ENCODE measurements around the gene TUBA8.
"Not testable (repeated sequence)": the region's sequence is repeated elsewhere in the genome, so short reads cannot be mapped to it uniquely, and the experiment has no call there.

Gene TUBA8

DNA sequence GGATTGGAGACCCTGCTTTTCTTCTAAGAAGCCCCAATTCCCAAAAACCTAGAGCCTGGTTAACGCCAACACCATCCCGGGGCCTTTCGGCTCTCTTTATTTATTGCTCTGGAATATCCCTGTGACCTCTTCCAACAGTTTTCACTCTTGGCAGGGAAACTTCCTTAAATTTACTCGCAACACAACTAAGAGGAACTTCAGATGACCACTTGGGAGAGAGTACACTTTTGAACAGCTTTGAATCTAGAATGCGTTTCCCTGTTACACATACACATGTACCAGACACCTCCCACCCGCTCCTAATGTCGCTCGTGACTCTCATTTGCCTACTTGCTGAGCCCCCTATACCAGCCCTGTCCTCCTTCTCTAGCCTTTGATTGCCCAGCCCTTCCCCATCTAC is 19.4 kb downstream of the TUBA8 start:
- no peak for DNase-seq (ENCODE audit: low read depth in 2 of 2)

DNA sequence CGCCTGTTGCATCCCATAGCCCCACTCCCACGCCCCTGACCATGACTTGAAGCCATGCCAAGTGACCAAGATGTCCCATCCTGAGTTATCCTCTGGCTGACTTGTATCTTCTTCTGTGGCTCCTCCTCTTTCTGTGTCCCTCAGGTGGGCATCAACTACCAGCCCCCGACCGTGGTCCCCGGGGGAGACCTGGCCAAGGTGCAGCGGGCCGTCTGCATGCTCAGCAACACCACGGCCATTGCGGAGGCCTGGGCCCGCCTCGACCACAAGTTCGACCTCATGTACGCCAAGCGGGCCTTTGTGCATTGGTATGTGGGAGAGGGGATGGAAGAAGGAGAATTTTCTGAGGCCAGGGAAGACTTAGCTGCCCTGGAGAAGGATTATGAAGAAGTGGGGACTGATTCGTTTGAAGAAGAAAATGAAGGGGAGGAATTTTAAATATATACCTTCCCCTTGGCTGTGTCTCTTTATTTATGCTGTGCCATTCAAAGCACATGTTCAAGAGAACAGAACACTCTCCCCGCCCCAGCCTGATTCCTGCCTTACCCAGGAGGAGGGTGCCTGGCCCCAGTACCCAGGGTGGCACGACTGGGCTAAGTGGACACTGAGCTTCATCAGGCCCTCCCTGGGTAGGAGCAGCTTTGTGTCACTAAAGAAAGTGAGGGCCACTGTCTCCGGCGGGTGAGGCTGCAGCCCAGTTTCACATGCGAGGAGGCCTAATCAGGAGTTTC is 20.3 kb downstream of the TUBA8 start:
- no peak for DNase-seq (ENCODE audit: low read depth in 2 of 2)

DNA sequence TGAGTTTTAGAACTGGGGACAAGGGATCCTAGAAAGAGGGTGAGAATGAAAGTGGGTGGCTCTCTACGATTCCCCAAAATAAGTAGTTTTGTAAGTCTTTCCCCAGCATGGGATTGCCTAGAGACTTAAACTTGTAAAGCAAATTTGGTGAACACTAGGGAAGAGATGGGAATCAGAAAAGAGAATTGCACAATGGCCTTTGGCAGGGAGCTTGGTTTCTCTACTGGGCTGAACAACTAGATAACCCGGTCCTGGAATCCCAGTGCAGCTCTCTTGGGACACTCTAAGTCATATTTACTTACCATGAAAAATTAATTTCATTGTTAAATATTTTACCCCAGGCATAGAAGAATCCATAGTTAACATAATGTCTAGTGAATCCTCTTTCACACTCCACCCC is 22.8 kb downstream of the TUBA8 start:
- DNase-seq (ENCODE audit: low read depth in 2 of 2), result no peak

DNA sequence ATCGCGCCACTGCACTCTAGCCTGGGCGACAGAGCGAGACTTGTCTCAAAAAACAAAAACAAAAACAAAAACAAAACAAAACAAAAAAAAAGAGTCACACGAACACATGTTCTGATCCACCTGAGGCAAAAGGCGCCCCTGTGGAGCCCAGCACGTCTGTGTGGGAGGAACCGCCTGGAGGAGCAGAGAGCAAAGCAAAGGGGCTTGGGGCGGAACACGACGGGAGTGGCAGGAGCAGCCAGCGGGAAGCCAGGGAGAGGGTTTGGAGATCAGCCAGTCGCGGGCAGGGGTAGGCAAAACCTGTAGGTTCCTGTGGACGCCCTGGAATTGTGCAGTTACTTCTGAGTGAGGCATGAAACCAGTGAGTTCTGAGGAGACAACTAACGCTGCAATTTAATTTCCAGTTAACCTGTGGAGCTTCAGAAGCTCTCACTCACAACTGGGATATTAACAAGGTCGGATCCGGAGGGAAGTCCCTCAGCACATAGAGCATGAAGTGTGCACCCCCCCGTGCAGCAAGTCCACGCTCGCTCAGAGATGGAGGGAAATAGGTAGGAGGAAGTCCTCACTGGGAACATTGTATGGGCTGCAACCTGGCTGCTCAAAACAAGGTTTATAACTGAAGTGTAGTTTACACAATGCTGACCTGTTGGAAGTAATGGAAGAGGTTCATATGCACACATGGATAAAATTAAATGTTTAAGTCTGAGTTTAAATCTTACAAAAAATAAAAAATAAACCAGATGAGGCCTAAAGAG is 26.1 kb downstream of the TUBA8 start:
- DNase-seq (ENCODE audit: low read depth in 2 of 2), result no peak

DNA sequence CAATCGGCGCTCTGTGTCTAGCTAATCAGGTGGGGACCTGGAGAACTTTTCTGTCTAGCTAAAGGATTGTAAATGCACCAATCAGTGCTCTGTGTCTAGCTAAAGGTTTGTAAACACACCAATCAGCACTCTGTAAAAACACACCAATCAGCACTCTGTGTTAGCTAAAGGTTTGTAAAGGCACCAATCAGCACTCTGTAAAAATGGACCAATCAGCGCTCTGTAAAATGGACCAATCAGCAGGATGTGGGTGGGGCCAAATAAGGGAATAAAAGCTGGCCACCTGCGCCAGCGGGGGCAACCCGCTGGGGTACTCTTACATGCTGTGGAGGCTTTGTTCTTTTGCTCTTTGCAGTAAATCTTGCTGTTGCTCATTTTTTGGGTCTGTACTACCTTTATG is 30.4 kb downstream of the TUBA8 start:
- DNase-seq (ENCODE audit: low read depth in 2 of 2), result not testable (repeated sequence)

DNA sequence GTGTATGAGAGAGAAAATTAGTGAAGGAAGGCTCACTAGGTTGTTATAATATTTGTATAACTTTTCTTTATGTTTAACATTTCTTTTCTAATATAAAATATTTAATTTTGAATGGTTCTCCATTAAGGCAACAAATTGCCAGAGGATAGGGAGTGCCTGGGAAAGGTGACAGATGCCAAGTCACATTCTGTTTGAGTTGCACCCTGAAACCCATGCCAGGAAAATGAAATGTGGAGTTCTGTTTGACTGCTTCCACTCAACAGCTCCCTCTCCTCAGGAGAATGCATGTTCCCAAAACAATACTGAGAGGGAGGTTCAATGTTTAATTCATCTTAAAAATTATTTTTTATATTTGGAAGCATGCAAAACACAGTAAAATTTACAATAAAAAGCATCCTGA is 33.5 kb downstream of the TUBA8 start:
- DNase-seq (ENCODE audit: low read depth in 2 of 2), result no peak

DNA sequence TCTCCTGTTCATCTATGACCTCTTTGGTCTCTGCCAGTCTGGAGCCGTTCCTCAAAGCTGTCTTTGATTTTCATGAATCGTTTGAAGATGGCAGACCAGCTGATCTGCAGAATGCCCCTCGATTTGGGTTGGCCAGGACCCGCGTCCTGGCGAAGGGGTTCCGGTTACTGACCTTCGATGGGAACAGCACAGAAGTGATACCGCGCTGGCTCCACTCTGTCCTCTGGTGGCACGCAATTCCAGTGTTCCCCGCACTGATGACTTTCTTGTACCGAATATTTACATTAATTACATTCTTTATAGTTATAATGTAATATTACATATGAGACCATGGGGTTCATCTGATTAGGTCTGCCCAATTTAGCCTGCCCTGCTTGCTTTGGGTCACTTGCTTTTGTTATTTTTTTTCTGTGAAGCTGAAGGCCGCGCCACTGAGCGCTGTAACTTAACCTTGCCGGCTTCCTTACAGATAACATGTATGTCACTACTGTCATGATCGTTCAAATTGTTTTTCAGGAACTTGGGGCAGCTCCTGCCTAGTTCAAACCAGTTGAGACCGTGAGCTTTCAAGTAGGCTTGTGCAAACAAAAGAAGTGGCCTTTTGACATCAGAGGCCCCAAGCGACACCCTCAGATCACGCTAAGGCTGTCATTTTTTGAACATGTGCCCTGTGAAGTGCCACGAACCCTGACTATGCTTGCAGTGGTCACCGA is 35.2 kb downstream of the TUBA8 start:
- DNase-seq (ENCODE audit: low read depth in 2 of 2), result no peak

DNA sequence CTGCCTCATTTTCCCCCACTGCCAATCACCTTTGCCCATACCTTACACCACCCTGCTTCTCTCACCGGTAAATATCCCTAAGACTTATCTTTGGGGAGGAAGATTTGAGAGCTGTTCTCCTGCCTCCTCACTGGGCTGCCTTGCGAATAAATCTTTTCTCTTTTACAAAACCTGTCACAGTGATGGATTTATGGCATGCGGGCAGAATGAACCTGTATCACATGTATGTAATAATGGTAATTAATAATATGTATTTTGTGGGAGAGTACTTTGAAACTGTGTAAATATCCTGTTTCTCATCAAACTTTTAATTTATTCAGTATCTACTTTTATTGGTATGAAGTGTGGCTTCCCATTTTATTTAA is 35.8 kb downstream of the TUBA8 start:
- DNase-seq (ENCODE audit: low read depth in 2 of 2), result no peak

DNA sequence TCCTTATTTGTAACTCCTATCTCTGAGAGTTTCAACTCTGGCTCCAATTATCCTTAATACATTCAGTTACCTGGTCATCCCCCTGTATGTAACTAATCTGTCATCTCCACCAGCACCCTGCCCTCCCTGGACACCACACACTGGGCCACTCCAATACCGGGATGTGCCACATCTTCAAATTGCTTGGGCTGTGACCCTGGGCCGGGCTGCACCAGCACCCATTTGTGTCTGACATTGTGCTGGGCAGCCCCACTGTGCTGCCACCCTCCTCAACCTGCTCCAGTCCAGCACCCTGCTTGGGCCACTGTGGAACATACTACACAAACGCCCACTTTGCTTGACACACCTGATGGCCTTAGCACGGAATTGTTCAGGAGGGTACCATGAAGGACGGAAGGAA is 37.2 kb downstream of the TUBA8 start:
- DNase-seq (ENCODE audit: low read depth in 2 of 2), result no peak

DNA sequence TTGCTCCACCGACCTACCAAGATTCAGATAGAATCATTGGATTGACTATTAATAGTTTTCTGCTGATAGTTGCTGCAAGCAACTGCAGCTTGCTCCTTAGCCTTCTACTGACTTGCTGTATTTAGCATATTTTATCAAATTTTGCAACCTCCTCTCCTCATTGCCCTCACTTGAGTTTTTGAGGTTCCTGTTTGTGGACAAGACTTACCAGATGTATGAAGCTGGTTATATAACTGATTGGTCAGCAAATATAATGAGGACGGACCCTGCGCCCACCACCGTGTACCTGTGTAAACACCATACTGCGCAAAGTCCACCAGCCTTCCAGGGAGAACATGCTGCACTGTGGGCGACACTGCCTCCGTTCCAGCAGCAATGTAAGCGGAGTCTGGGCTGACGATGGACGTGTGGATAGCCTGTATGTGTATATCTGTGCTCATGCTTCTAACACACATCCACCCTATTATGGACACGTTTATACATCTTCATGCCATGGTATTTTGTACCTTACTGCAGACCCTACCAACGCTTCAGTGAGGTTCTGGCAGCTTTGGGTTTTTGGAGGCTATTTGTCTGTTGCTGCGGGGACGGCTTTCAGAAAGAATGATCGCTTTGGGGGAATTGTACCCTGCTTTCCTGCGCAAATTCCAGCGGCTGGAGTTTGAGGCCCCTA is 37.8 kb downstream of the TUBA8 start:
- no peak for DNase-seq (ENCODE audit: low read depth in 2 of 2)

DNA sequence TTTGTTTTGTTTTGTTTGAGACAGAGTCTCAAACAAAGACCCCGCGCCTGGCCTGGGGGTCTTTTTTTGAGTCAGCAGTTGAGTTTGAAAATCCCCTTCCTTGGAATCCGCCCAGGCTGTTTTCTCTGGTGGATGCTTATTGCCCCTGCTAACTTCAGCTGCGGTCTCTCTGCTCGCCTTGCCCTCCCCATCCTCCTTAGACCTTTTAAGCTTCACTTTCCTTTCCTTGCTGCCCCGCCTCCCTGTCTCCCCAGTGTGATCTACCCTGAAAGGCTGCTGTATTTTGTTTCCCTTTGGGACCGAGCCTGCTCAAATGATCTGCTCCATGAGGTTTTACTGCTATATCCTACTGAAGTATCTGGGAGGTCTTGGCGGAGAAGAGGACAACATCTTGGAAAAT is 41.9 kb downstream of the TUBA8 start:
- peak; percentile 2 to 11 for DNase-seq (ENCODE audit: low read depth in 2 of 2)

DNA sequence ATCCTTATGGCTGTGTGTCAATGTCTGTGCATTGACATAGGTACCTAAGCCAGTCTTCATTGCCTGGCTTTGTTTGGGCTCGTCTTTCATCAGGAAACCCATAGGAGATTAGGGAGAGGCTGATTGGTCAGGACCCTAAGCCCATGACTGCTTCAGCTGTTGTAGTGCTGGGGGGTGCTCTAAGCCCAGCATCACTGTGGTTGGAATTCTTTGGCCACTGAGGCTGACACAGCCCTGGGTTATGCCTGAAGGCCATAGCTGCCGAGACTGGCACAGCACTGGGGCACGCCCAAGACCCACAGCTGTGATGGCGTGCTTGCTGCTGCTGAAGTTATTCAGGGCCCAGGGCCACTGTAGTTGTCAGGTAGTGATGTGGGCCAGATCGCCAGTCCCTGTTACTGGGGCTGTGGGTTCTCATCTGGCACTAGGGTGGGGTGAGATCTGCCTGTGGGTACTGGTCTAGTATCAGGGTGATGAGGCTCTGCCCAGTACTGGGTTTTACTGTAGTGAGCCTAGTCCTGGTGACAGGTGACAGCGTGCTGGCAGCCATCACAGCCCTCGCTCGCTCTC is 44.3 kb downstream of the TUBA8 start:
- DNase-seq (ENCODE audit: low read depth in 2 of 2), result no peak

DNA sequence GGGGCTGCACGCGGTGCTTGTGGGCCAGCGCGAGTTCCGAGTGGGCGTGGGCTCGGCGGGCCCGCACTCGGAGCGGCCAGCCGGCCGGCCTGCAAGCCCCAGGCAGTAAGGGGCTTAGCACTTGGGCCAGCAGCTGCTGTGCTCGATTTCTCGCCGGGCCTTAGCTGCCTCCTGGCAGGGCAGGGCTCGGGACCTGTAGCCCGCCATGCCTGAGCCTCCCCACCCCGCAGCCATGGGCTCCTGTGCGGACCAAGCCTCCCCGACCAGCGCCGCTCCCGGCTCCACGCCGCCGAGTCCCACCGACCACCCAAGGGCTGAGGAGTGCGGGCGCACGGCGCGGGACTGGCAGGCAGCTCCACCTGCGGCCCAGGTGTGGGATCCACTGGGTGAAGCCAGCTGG is 44.9 kb downstream of the TUBA8 start:
- not testable (repeated sequence) for DNase-seq (ENCODE audit: low read depth in 2 of 2)

DNA sequence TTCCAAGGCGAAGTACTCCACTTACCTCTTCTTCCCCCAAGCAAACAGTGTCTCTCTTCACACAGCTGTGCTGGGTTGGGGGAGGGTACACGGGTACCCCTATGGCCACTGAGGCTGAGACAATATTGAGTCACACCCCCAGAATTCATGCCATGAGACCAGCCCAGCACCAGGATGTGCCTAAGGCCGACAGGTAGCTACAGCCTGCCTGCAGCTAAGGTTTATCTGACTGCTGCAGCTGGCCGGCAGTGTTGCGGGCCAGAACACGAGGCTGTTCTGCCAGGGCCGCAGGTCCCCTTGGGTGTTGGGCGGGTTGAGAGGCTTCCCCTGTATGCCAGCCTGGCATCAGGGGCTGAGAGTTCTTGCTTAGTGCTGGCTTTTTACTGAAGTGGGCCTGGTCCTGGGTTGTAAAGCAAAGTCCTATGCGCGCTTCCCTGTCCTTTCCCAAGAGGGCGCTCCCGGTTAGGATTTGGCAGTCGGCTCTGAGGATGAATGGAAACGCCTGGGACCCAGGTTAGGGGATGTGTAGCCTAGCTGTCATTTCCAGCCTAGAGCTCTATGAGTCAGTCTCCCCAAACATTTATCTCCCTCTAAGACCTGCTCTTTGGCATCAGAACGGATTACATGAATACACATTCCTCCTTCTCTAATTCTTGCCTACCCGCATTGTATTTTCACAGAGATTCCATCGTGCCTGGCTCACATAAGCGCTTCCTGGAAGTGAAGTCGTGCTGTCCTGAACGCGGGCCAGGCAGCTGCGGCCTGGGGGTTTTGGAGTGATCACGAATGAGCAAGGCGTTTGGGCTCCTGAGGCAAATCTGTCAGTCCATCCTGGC is 46.5 kb downstream of the TUBA8 start:
- DNase-seq (ENCODE audit: low read depth in 2 of 2), result peak; percentile 11 to 49

DNA sequence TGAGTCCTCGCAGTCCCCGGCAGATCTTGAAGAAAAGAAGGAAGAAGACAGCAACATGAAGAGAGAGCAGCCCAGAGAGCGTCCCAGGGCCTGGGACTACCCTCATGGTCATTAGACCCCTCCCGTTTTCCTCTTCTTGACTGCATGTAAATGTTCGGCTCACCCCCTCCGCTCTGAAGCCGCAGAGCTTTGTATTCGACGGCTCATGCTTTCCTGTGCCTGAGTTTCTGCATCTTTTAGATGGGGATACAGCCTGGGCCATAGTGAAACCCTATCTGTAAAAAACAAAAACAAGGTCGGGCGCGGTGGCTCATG is 47.1 kb downstream of the TUBA8 start:
- no peak for DNase-seq (ENCODE audit: low read depth in 2 of 2)

DNA sequence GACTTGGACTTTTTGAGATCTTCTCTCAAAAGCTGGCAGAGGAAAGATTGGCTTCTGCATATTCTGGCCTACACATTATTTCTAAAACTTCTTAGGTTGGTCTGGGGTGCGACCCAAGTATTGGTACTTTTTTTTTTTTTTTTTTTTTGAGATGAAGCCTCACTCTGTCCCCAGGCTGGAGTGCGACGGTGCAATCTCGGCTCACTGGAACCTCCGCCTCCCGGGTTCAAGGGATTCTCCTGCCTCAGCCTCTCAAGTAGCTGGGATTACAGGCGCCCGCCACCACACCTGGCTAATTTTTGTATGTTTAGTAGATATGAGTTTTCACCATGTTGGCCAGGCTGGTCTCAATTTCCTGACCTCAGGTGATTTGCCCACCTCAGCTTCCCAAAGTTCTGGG is 50.0 kb downstream of the TUBA8 start:
- DNase-seq (ENCODE audit: low read depth in 2 of 2), result not testable (repeated sequence)

DNA sequence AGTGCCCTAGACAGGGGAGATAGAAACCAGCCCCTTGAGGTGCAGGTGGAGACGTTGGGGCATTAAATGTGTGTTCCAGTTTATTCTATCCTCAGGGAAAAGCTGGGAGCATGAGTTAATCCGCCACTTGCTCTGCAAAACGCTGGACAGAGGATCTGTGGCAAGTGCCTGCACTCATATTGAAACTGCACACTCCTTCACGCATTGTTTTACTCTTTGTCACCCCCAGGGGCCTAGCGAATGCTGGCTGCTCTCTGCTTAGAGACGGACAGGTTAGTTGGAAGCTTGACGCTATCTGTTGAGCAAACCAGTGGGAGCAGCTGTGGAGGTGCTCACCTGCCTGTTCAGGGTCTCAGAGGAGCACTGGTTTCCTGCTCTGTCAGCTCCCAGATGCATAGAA is 53.2 kb downstream of the TUBA8 start:
- DNase-seq (ENCODE audit: low read depth in 2 of 2), result not testable (repeated sequence)

DNA sequence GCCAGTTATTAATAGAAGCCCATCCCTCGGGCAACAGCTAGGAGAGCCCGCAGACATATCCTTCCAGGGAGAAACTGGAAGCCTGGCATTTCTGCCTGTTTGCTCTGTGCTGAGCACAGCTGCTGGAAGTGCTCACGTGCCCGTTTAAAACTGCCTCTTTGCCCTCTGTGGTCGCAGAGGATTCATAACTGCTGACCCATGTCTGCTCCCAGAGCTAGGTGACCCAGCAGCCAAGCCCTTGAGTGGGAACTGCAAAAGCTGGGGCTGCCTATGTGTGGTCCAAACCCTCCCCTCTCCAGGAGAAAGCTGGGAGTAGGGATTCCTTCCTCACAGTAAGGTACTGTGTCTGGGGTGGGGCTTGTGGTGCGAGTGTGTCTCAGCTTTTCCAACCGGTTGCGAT is 54.0 kb downstream of the TUBA8 start:
- DNase-seq (ENCODE audit: low read depth in 2 of 2), result not testable (repeated sequence)

DNA sequence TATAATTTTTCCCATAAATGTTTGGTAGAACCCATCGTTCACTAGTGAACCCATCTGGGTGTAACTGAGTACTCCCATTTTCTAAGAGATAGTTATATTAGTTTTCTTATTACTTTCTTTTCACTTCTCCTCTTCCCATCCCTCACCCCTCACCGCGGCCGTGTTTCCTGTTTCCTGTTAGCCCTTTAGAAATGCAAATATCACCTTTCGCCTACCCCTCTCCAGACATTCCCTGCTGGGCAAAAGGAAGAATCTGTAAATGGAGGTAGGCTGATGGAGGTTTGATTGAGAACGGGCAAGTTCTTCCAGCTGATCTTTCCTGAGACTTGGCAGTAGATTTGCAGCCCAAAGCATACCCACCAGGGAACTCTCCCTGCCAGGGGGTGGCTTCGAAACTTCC is 54.7 kb downstream of the TUBA8 start:
- not testable (repeated sequence) for DNase-seq (ENCODE audit: low read depth in 2 of 2)

DNA sequence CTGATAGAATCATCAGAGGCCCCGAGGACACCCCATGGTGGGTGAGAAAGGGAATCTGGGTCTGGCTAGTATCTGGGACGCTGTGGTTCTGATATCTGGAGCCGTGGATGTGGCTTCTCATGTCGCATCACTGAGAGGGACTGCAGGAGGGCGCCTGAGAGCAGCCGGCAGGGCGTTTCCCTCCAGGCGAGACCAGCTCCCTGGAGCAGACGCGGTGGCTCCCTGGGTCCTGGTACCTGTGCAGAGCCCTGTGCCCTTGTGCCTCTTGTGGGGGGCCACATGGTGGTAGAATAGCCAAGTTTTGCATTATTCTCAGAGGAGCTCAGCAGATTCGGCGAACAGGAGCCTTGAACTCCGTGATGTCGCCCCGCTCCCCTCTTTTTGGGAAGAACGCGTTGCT is 59.7 kb downstream of the TUBA8 start:
- not testable (repeated sequence) for DNase-seq (ENCODE audit: low read depth in 2 of 2)

DNA sequence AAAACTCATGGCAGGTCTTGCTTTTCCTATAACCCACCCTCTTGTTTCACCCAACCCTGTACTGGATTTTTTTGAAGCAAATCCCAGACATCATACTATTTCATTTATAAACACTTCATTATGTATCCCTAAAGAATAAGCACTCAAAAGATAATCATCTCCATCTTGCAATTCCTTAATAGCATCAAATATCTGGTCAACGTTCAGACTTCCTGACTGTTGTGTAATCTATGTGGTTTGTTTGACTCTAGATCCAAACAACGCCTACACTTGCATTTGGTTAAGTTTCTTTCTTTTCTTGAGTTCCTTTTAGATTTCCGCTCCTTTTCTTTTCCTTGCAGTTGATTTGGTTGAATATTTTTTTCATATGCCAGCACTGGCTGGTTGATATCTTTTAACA is 61.6 kb downstream of the TUBA8 start:
- not testable (repeated sequence) for DNase-seq (ENCODE audit: low read depth in 2 of 2)

All from stimulated activated CD4-positive, alpha-beta T cell treated with anti-CD3 and anti-CD28 coated beads, Interleukin-12 subunit alpha, Interleukin-12 subunit beta, amount 100 ng/mL, for 24 hours (primary cell).